HG02943 (cell line): ENCODE data around the gene DCN.

ENCODE experiments used
- ATAC-seq: cut with Tn5 transposase; IDR thresholded peaks from one replicate; pipeline ENCODE4 v1.9.1; 2021; ENCODE audit warnings: mild to moderate bottlenecking, low read depth, moderate library complexity; ENCODE audit not compliant: unreplicated experiment

The DCN gene

GRCh38 chr12:91106283-91106682 lies 76.3 kb downstream of the DCN start:
- ATAC-seq, result no peak

DNA sequence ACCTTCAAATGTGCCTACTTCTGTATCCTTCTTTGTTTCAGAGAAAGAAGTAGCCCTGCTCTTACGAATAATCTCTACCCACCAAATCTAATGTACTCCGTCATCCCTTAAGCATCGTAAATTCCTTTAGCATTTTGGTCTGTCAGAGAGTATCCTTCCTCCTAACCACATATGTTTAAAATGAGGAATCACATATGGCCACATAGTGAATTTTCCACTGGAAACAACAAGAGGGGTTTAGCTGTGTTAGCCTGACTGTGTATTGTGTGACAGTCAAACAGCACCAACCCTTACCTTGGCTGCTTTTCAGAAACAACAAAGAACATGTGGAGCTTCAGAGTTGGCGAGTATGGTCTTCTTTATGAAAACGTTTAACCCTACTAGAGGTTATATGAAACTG lies 76.8 kb downstream of the DCN start:
- no peak for ATAC-seq

- ATAC-seq, result no peak
Measured at GRCh38 chr12:91104812-91105466, 77.7 kb downstream of the DCN start.

- no peak for ATAC-seq
Measured at GRCh38 chr12:91103624-91104023, 79.0 kb downstream of the DCN start.

GRCh38 chr12:91103101-91103500 lies 79.5 kb downstream of the DCN start:
- ATAC-seq, result no peak

DNA sequence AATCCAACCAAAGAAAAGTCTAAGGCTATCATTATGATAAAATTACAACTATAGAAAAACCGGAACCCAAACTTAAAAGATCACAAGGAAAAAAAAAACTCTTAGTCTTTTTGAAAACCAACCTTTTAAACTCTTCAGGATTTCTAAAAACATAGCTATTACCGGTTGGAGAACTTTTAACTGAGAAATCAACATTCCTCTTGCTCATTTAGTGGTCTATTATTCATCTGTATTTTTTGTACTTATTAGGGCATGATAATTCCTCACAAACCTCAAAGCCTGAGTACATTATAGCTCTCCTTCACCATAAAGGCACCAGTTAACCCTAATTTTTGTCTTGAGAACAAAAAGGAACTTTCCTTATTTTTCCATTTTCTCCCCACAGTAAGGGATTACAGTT lies 81.7 kb downstream of the DCN start:
- no peak for ATAC-seq

DNA sequence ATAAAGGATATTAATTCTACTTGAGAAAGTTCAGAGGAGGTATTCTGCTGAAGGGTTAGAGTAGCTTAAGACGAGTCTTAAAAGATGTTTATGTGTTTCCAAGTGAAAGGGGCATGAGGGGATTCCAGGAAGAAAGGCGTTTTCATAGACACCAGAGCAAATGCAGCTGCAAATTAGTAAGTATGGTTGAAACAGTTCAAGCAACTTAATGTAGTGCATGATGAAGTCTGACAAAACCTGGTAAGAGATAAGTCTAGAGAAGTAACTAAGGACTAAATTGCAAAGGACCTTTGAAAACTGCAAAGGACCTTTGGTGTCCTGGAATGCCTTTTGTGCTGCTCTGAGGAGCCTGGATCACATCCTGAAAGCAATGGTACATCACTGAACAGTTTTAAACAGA lies 82.8 kb downstream of the DCN start:
- no peak for ATAC-seq

GRCh38 chr12:91099341-91099740 lies 83.3 kb downstream of the DCN start:
- ATAC-seq, result no peak

DNA sequence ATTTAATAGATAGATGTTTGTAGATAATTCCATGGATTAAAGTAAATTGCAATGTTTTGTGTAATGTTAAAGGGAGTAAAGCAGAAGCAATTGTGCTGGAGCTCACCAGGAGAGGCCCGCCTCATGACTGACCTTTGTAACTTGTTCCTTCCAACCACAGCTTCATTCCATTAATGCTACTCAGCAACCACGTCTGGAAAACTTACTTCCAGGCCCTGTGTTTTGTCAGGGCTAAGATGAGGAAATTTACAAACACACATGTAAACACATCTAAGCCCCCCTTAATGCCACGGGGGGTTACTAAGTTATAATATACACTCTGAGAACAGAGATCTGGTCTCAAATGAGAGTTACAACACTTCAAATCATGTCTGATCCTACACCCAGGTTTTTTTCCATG lies 83.7 kb downstream of the DCN start:
- no peak for ATAC-seq

DNA sequence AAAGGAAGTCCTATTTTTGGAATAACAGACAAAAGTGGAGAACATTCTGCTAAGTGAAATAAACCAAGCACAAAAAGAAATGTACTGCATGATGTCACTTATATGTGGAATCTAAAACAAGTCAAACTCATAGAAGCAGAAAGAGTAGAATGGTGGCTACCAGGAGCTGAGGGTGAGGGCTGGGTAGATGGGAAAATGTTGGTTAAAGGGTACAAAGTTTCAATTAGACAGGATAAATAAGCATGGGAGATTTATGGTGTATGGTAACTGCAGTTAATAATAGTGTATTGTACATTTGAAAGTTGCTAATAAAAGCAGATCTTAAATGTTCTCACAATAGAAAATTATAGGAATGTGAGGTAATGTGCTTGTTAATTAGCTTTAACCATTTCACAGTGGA lies 84.2 kb downstream of the DCN start:
- no peak for ATAC-seq

- ATAC-seq, result no peak
Measured at GRCh38 chr12:91094957-91095356, 87.7 kb downstream of the DCN start.

GRCh38 chr12:91094032-91094662 lies 88.5 kb downstream of the DCN start:
- ATAC-seq, result no peak

DNA sequence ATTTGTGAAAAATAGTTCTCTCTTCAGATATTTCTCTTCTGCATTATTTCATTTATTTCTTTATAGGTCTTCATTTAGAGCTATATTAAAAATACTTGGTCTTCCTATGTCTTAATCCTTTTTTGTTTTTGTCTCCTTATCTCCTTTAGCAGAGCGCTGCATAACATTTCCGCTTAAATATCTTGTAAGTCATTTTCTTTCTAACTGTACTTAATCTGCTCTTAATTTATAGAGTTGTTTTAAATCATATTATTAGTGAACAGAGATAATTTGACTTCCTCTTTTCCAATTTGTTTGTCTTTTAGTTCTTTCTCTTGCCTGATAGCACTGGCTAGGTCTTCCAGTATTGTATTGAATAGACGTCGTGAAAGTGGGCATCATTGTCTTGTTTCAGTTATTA lies 89.3 kb downstream of the DCN start:
- no peak for ATAC-seq

DNA sequence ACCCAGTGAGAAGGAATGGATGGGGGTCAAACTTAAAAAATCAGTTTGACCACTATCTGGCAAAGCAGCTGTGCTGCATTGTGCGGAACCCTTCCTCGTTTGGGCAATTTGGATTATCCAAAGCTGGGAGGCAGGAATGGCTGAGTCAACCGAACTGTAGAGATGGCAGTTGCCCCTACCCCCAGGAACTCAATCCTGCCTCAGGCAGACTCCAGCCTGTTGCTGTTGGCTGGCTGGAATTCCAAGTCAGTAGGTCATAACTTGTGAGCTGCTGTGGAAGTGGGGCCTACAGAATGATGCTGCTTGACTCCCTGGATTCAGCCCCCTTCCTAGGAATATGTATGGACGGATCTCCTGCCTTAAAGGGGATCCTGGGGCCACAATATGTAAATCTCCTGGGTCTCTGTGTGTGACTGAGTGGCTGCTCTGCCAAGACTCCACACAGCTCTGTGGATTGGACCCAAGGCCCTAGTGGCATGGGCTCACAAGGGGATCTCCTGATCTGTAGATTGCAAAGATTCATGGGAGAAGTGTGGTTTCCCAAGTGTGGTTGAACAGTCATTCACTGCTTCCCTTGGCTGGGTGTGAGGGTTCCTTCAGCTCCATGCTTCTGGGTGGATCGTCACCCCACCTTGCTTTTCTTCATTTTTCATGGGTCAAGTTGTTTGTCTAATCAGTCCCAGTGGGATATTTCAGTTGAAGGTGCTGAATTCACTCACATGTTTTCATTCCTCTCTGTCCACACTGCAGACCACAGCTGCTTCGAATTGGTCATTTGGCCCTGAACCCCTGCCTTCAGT lies 90.5 kb downstream of the DCN start:
- no peak for ATAC-seq
